Caco-2 (cell line): ENCODE results near the gene CLEC5A. TPM values are rescaled to one million over a fixed set of nuclear protein-coding genes. Genes with fewer than 3 reads are reported as not detected.
A peak's percentile ranks its signal among the peaks of the same experiment; 100 is the strongest.
"Not testable (repeated sequence)": the region's sequence is repeated elsewhere in the genome, so short reads cannot be mapped to it uniquely, and the experiment has no call there.

Experiments
- BruUV-seq: library from RNA; stranded (reverse); fragments of 400-500 nt; replicated peaks from 2 replicates; lab custom pipeline; 2021; lab: Mats Ljungman, UMichigan
- CTCF ChIA-PET: fragments of 300-600 bp; sonication (Branson Sonifier 250); formaldehyde crosslinking; loops from one replicate; lab custom pipeline; 2022; ENCODE audit warnings: antibody characterized with exemption; lab: Charles Lee
- POLR2A ChIA-PET: fragments of 300-600 bp; sonication (Branson Sonifier 250); formaldehyde crosslinking; loops from one replicate; lab custom pipeline; 2022; ENCODE audit warnings: antibody characterized with exemption; lab: Charles Lee
- DNase-seq, 2 experiments: peaks; one replicate each; pipeline versions ENCODE4 v3.0.0 to v3.0.0-alpha.2; 2020 to 2022
- H3K27me3 ChIP-seq: replicated peaks from 2 replicates; pipeline ENCODE4 v1.6.0; 2011; ENCODE audit warnings: low read length; ENCODE audit not compliant: control insufficient read depth, insufficient read depth
- H3K36me3 ChIP-seq: 2 replicates; pipeline ENCODE4 v1.5.1; 2011; ENCODE audit warnings: low read length; ENCODE audit not compliant: control insufficient read depth, insufficient read depth
- H3K4me1 ChIP-seq: fragments of 250-450 bp; sonication (Bioruptor Pico); 2 replicates; pipeline ENCODE4 v1.5.1; 2020; ENCODE audit warnings: mild to moderate bottlenecking
- H3K4me3 ChIP-seq: 2 replicates; pipeline ENCODE4 v1.5.1; 2011; ENCODE audit warnings: low read depth, mild to moderate bottlenecking, control low read depth, low read length
- H3K9me3 ChIP-seq: fragments of 250-450 bp; sonication (Bioruptor Pico); 2 replicates; pipeline ENCODE4 v1.5.1; 2020; ENCODE audit warnings: mild to moderate bottlenecking, moderate library complexity
- H3K27ac Mint-ChIP-seq: one replicate; pipeline ENCODE4 v1.8.0; 2022; ENCODE audit warnings: mixed read lengths; ENCODE audit not compliant: unreplicated experiment
- H3K27me3 Mint-ChIP-seq: one replicate; pipeline ENCODE4 v1.8.0; 2022; ENCODE audit warnings: mixed read lengths; ENCODE audit not compliant: insufficient read depth, unreplicated experiment
- H3K36me3 Mint-ChIP-seq: one replicate; pipeline ENCODE4 v1.8.0; 2022; ENCODE audit warnings: mild to moderate bottlenecking, mixed read lengths; ENCODE audit not compliant: insufficient read depth, unreplicated experiment
- H3K4me1 Mint-ChIP-seq: one replicate; pipeline ENCODE4 v1.8.0; 2022; ENCODE audit warnings: low read depth, mixed read lengths; ENCODE audit not compliant: unreplicated experiment
- H3K4me3 Mint-ChIP-seq: one replicate; pipeline ENCODE4 v1.8.0; 2022; ENCODE audit warnings: mild to moderate bottlenecking, moderate library complexity, mixed read lengths; ENCODE audit not compliant: unreplicated experiment
- H3K9me3 Mint-ChIP-seq: one replicate; pipeline ENCODE4 v1.8.0; 2022; ENCODE audit warnings: mixed read lengths; ENCODE audit not compliant: unreplicated experiment
- CTCF ChIP-seq, 2 experiments: fragments of 200-600 bp in 1 of 2; IDR thresholded peaks; 1 replicate in 1 of 2; 2 replicates in 1 of 2; pipeline versions ENCODE4 v1.5.1 to v1.8.0; 2011 to 2022; ENCODE audit warnings: antibody characterized with exemption in 1 of 2, control low read depth in 1 of 2, inconsistent platforms in 1 of 2, low read depth in 1 of 2, low read length in 1 of 2, mild to moderate bottlenecking in 1 of 2, moderate library complexity in 1 of 2; ENCODE audit not compliant: insufficient read depth in 1 of 2, severe bottlenecking in 1 of 2, unreplicated experiment in 1 of 2
- intact Hi-C: fragments of 100-400 bp; cut with micrococcal nuclease; formaldehyde crosslinking; loops from one replicate; pipeline ENCODE4 v1.10.0; 2022; ENCODE audit not compliant: unreplicated experiment
- total RNA-seq: library from RNA; stranded (reverse); gene quantifications from 2 replicates; pipeline ENCODE4 v1.2.3, GENCODE V29; 2022

The CLEC5A gene
- total RNA-seq, 1 experiment from 2014 or later, result not detected

- Histone ChIP-seq H3K27me3 (no peaks in the 10 kb centered on the region), H3K36me3 (no peaks in the 10 kb centered on the region), H3K4me3 (no peak overlapping the region), H3K9me3 (no peaks in the 10 kb centered on the region), H3K4me1 (no peaks in the 10 kb centered on the region)
- POLR2A ChIA-PET, result no interaction called here
- BruUV-seq, result no TSS peak
- Mint-ChIP-seq H3K27ac (no peak overlapping the region), H3K27me3 (no peaks in the 10 kb centered on the region), H3K9me3 (no peaks in the 10 kb centered on the region), H3K4me3 (no peak overlapping the region), H3K36me3 (no peaks in the 10 kb centered on the region), H3K4me1 (no peaks in the 10 kb centered on the region)
- CTCF ChIA-PET, result no interaction called here
- no peak for DNase-seq
- no peak for TF ChIP-seq CTCF (IDR thresholded peaks at IDR 0.05; ENCODE audit: insufficient read depth in 1 of 2, low read depth in 1 of 2, low read length in 1 of 2, severe bottlenecking in 1 of 2, unreplicated experiment in 1 of 2)
- intact Hi-C loops, result no loop called here
Observed at GRCh38 chr7:141986923-141987322, 40.1 kb upstream of the CLEC5A start.

GRCh38 chr7:141985926-141986325 is 39.2 kb upstream of the CLEC5A start:
- CTCF ChIA-PET, H3K36me3 ChIP-seq, POLR2A ChIA-PET, BruUV-seq, H3K9me3 Mint-ChIP-seq, intact Hi-C loops, H3K27me3 Mint-ChIP-seq, H3K4me1 Mint-ChIP-seq, DNase-seq, H3K27me3 ChIP-seq, H3K4me1 ChIP-seq, H3K36me3 Mint-ChIP-seq, H3K9me3 ChIP-seq: not testable (repeated sequence)
- Mint-ChIP-seq H3K4me3 (peak overlapping the region; percentile 65), H3K27ac (peak overlapping the region; percentile 48)
- peak overlapping the region; percentile 23; the same call in 1 of the 2 replicates for H3K4me3 ChIP-seq

DNA sequence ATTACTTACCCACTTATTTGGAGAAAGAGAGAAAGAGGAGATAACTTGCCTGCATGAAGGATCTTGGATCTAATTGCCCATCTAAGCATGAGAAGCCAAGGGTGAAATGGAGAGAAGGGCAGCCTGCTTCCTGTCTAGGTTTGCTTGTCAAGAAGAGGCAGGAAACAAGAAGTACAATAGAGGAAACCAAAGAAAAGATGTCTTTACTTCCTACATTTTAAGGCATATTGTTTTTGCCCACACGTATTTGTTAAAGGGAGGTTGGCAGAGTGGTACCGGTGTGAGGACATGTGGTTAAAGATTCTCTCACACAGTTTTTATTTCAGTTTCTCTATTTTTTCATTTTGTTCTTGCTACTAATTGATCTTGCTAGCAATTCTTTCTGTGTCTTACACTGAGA is 32.8 kb upstream of the CLEC5A start:
- no peaks in the 10 kb centered on the region for H3K36me3 Mint-ChIP-seq
- no peak overlapping the region for H3K27ac Mint-ChIP-seq
- DNase-seq, result no peak
- no peaks in the 10 kb centered on the region for H3K27me3 ChIP-seq
- no peaks in the 10 kb centered on the region for H3K36me3 ChIP-seq
- H3K4me1 ChIP-seq, result no peaks in the 10 kb centered on the region
- H3K4me3 ChIP-seq, result no peak overlapping the region
- H3K4me3 Mint-ChIP-seq, result no peak overlapping the region
- no peaks in the 10 kb centered on the region for H3K9me3 ChIP-seq
- POLR2A ChIA-PET, result no interaction called here
- BruUV-seq, result no TSS peak
- H3K9me3 Mint-ChIP-seq, result no peaks in the 10 kb centered on the region
- H3K27me3 Mint-ChIP-seq, result no peaks in the 10 kb centered on the region
- CTCF ChIA-PET, result no interaction called here
- TF ChIP-seq CTCF (IDR thresholded peaks at IDR 0.05; ENCODE audit: insufficient read depth in 1 of 2, low read depth in 1 of 2, low read length in 1 of 2, severe bottlenecking in 1 of 2, unreplicated experiment in 1 of 2), result no peak
- intact Hi-C loops, result loop anchor here (5.0 kb wide), 1 partner anchor 123 kb away; no protein-coding TSS in a partner anchor
- H3K4me1 Mint-ChIP-seq, result peaks cover 6% of the 10 kb centered on the region

DNA sequence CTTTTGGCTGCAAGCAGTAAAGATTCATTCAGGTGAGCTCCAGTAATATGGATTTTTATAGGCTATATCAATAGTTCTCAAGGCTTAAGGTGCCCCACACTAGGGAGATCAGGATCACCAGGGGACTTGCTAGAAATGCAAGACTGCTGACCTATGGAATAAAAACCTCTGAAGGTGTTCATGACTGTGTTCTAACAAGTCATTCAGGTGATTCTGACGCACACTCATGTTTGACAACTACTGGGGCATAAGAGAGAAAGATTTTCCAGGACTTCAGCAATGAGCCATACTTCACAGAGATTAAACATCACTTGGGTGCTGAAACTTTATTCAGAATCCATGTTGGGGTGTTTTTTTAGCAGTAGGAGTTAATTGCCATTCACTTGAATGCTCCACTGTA is 31.6 kb upstream of the CLEC5A start:
- H3K27me3 ChIP-seq, result no peaks in the 10 kb centered on the region
- ChIA-PET POLR2A (no interaction called here), CTCF (no interaction called here)
- Mint-ChIP-seq H3K27ac (no peak overlapping the region), H3K27me3 (no peaks in the 10 kb centered on the region), H3K9me3 (no peaks in the 10 kb centered on the region), H3K36me3 (no peaks in the 10 kb centered on the region), H3K4me3 (no peak overlapping the region), H3K4me1 (peaks cover 6% of the 10 kb centered on the region)
- no peaks in the 10 kb centered on the region for H3K4me1 ChIP-seq
- no peak for TF ChIP-seq CTCF (IDR thresholded peaks at IDR 0.05; ENCODE audit: insufficient read depth in 1 of 2, low read depth in 1 of 2, low read length in 1 of 2, severe bottlenecking in 1 of 2, unreplicated experiment in 1 of 2)
- no peak overlapping the region for H3K4me3 ChIP-seq
- no peak for DNase-seq
- no peaks in the 10 kb centered on the region for H3K36me3 ChIP-seq
- BruUV-seq, result no TSS peak
- intact Hi-C loops, result loop anchor here (5.0 kb wide), 1 partner anchor 124 kb away; no protein-coding TSS in a partner anchor
- H3K9me3 ChIP-seq, result no peaks in the 10 kb centered on the region
